Activated naive CD4-positive, alpha-beta T cell treated with anti-CD3 and anti-CD28 coated beads, Interleukin-2, amount 10 ng/mL, durations not matched to agents 7 days and 5 days (primary cell): ENCODE measurements around the gene HSPB6.

Experiments
- CTCF ChIA-PET: fragments of 350-600 bp; sonication (Branson Sonifier 250); formaldehyde crosslinking; loops from one replicate; lab custom pipeline; 2021; ENCODE audit warnings: antibody characterized with exemption; lab: Charles Lee
- DNase-seq: peaks from one replicate; pipeline ENCODE4 v3.0.0-alpha.2; 2020
- H3K27ac Mint-ChIP-seq: one replicate; pipeline ENCODE4 v1.8.0; 2021; ENCODE audit warnings: mild to moderate bottlenecking, moderate library complexity, mixed read lengths
- H3K27me3 Mint-ChIP-seq: one replicate; pipeline ENCODE4 v1.8.0; 2021; ENCODE audit warnings: mild to moderate bottlenecking, mixed read lengths
- H3K36me3 Mint-ChIP-seq: one replicate; pipeline ENCODE4 v1.8.0; 2021; ENCODE audit warnings: mixed read lengths
- H3K4me1 Mint-ChIP-seq: one replicate; pipeline ENCODE4 v1.8.0; 2021; ENCODE audit warnings: mixed read lengths
- H3K4me3 Mint-ChIP-seq: one replicate; pipeline ENCODE4 v1.8.0; 2021; ENCODE audit warnings: mild to moderate bottlenecking, moderate library complexity, mixed read lengths
- H3K9me3 Mint-ChIP-seq: one replicate; pipeline ENCODE4 v1.8.0; 2021; ENCODE audit warnings: mixed read lengths

The HSPB6 gene

GRCh38 chr19:35789978-35790944, 33.4 kb upstream of the HSPB6 start:
- no peak overlapping the region for H3K27ac Mint-ChIP-seq
- no peak overlapping the region for H3K4me3 Mint-ChIP-seq
- H3K4me1 Mint-ChIP-seq: no peaks in the 10 kb centered on the region
- H3K36me3 Mint-ChIP-seq: peaks cover 5% of the 10 kb centered on the region
- DNase-seq: no peak
- no peaks in the 10 kb centered on the region for H3K9me3 Mint-ChIP-seq
- CTCF ChIA-PET: interaction anchor here (0.8 to 1.5 kb wide), 3 partner anchors 14 to 47 kb away, joined by 3 to 4 read pairs (median 3); no protein-coding TSS in a partner anchor
- peaks cover 14% of the 10 kb centered on the region for H3K27me3 Mint-ChIP-seq

- Mint-ChIP-seq H3K9me3 (no peaks in the 10 kb centered on the region), H3K36me3 (peaks cover 5% of the 10 kb centered on the region), H3K27ac (no peak overlapping the region), H3K4me1 (no peaks in the 10 kb centered on the region), H3K4me3 (no peak overlapping the region), H3K27me3 (peaks cover 7% of the 10 kb centered on the region)
- CTCF ChIA-PET: interaction anchor here (1.0 to 1.5 kb wide), 2 partner anchors 13 to 30 kb away, joined by 3 to 4 read pairs; no protein-coding TSS in a partner anchor
- DNase-seq: no peak
Measured at GRCh38 chr19:35789195-35789977, 32.6 kb upstream of the HSPB6 start.

GRCh38 chr19:35788205-35788960, 31.6 kb upstream of the HSPB6 start:
- CTCF ChIA-PET: interaction anchor here (0.6 to 1.5 kb wide), 2 partner anchors 12 to 194 kb away, joined by 3 to 4 read pairs; no protein-coding TSS in a partner anchor
- H3K4me1 Mint-ChIP-seq: no peaks in the 10 kb centered on the region
- peaks cover 8% of the 10 kb centered on the region for H3K36me3 Mint-ChIP-seq
- DNase-seq: no peak
- no peaks in the 10 kb centered on the region for H3K27me3 Mint-ChIP-seq
- H3K4me3 Mint-ChIP-seq: no peak overlapping the region
- H3K27ac Mint-ChIP-seq: no peak overlapping the region
- no peaks in the 10 kb centered on the region for H3K9me3 Mint-ChIP-seq

GRCh38 chr19:35787227-35787799, 30.5 kb upstream of the HSPB6 start:
- H3K4me1 Mint-ChIP-seq: no peaks in the 10 kb centered on the region
- no peak for DNase-seq
- H3K27me3 Mint-ChIP-seq: no peaks in the 10 kb centered on the region
- no peak overlapping the region for H3K27ac Mint-ChIP-seq
- CTCF ChIA-PET: interaction anchor here (1.1 kb wide), 1 partner anchor 40 kb away, joined by 3 read pairs; no protein-coding TSS in a partner anchor
- no peaks in the 10 kb centered on the region for H3K9me3 Mint-ChIP-seq
- peaks cover 16% of the 10 kb centered on the region for H3K36me3 Mint-ChIP-seq
- no peak overlapping the region for H3K4me3 Mint-ChIP-seq

GRCh38 chr19:35786299-35787160, 29.7 kb upstream of the HSPB6 start:
- H3K27ac Mint-ChIP-seq: no peak overlapping the region
- CTCF ChIA-PET: interaction anchor here (1.1 kb wide), 1 partner anchor 39 kb away, joined by 3 read pairs; no protein-coding TSS in a partner anchor

GRCh38 chr19:35785339-35785627, 28.5 kb upstream of the HSPB6 start:
- Mint-ChIP-seq H3K36me3 (peaks cover 25% of the 10 kb centered on the region), H3K27ac (no peak overlapping the region), H3K27me3 (no peaks in the 10 kb centered on the region), H3K9me3 (no peaks in the 10 kb centered on the region), H3K4me3 (no peak overlapping the region), H3K4me1 (no peaks in the 10 kb centered on the region)
- DNase-seq: no peak
- CTCF ChIA-PET: no interaction called here

More at GRCh38 chr19:35786299-35787160, 29.7 kb upstream of the HSPB6 start:
- Mint-ChIP-seq H3K27me3 (no peaks in the 10 kb centered on the region), H3K9me3 (no peaks in the 10 kb centered on the region), H3K36me3 (peaks cover 19% of the 10 kb centered on the region), H3K4me1 (no peaks in the 10 kb centered on the region), H3K4me3 (no peak overlapping the region)
- DNase-seq: no peak

- Mint-ChIP-seq H3K4me1 (no peaks in the 10 kb centered on the region), H3K36me3 (peaks cover 29% of the 10 kb centered on the region), H3K27me3 (no peaks in the 10 kb centered on the region), H3K27ac (no peak overlapping the region), H3K4me3 (no peak overlapping the region), H3K9me3 (no peaks in the 10 kb centered on the region)
- CTCF ChIA-PET: no interaction called here
- no peak for DNase-seq
Measured at GRCh38 chr19:35784503-35785338, 27.9 kb upstream of the HSPB6 start.

GRCh38 chr19:35783469-35784434, 26.9 kb upstream of the HSPB6 start:
- H3K4me1 Mint-ChIP-seq: no peaks in the 10 kb centered on the region
- H3K4me3 Mint-ChIP-seq: no peak overlapping the region
- H3K27me3 Mint-ChIP-seq: no peaks in the 10 kb centered on the region
- H3K36me3 Mint-ChIP-seq: peaks cover 34% of the 10 kb centered on the region
- H3K27ac Mint-ChIP-seq: no peak overlapping the region
- CTCF ChIA-PET: no interaction called here
- H3K9me3 Mint-ChIP-seq: no peaks in the 10 kb centered on the region
- DNase-seq: no peak

- CTCF ChIA-PET: no interaction called here
- Mint-ChIP-seq H3K27ac (no peak overlapping the region), H3K36me3 (peaks cover 42% of the 10 kb centered on the region), H3K9me3 (no peaks in the 10 kb centered on the region), H3K27me3 (no peaks in the 10 kb centered on the region), H3K4me1 (peaks cover 3% of the 10 kb centered on the region), H3K4me3 (no peak overlapping the region)
- DNase-seq: no peak
Measured at GRCh38 chr19:35782589-35782988, 25.8 kb upstream of the HSPB6 start.

- no peak overlapping the region for H3K27ac Mint-ChIP-seq
- CTCF ChIA-PET: no interaction called here
Measured at GRCh38 chr19:35781650-35782049, 24.8 kb upstream of the HSPB6 start.

GRCh38 chr19:35780717-35781116, 23.9 kb upstream of the HSPB6 start:
- CTCF ChIA-PET: no interaction called here
- no peak for DNase-seq
- H3K4me3 Mint-ChIP-seq: no peak overlapping the region
- H3K27ac Mint-ChIP-seq: no peak overlapping the region
- H3K36me3 Mint-ChIP-seq: peaks cover 46% of the 10 kb centered on the region
- no peaks in the 10 kb centered on the region for H3K9me3 Mint-ChIP-seq
- H3K27me3 Mint-ChIP-seq: no peaks in the 10 kb centered on the region
- peaks cover 18% of the 10 kb centered on the region for H3K4me1 Mint-ChIP-seq

More at GRCh38 chr19:35781650-35782049, 24.8 kb upstream of the HSPB6 start:
- DNase-seq: no peak
- Mint-ChIP-seq H3K36me3 (peaks cover 50% of the 10 kb centered on the region), H3K4me1 (peaks cover 12% of the 10 kb centered on the region), H3K4me3 (no peak overlapping the region), H3K27me3 (no peaks in the 10 kb centered on the region), H3K9me3 (no peaks in the 10 kb centered on the region)
